Tibial artery (tissue), 4 donors: ENCODE data around the gene NIPAL3.

ENCODE experiments used
- DNase-seq, 2 donors: peaks; one replicate each; pipeline ENCODE4 v3.0.0-alpha.2; 2019
- H3K27ac ChIP-seq, 2 donors: fragments of 200-600 bp; sonication (generic) in 1 of 2; 1 replicate in 1 of 2; 2 replicates in 1 of 2; pipeline ENCODE4 v1.5.1; 2018 to 2019; ENCODE audit warnings: mild to moderate bottlenecking in 1 of 2
- H3K27me3 ChIP-seq, 2 donors: fragments of 200-600 bp; sonication (generic) in 1 of 2; one replicate each; pipeline versions ENCODE4 v1.5.1 to v1.6.0; 2016 to 2019
- H3K36me3 ChIP-seq, 3 donors: fragments of 200-600 bp; sonication (generic) in 2 of 3; one replicate each; pipeline ENCODE4 v1.5.1; 2016 to 2019; ENCODE audit warnings: mild to moderate bottlenecking in 2 of 3
- H3K4me1 ChIP-seq, 4 donors: fragments of 200-600 bp; sonication (generic) in 2 of 4; 1 replicate in 3 of 4; 2 replicates in 1 of 4; pipeline ENCODE4 v1.5.1; 2016 to 2019
- H3K4me3 ChIP-seq, 2 donors: fragments of 200-600 bp; sonication (generic) in 1 of 2; 1 replicate in 1 of 2; 2 replicates in 1 of 2; pipeline ENCODE4 v1.5.1; 2018 to 2019; ENCODE audit warnings: mild to moderate bottlenecking in 2 of 2
- H3K9me3 ChIP-seq, 3 donors: fragments of 200-600 bp; sonication (generic) in 1 of 3; one replicate each; pipeline ENCODE4 v1.5.1; 2016 to 2019
- intact Hi-C: fragments of 100-400 bp; cut with DNase I; formaldehyde crosslinking; loops from one replicate; pipeline ENCODE4 v1.15.0; 2023; ENCODE audit warnings: low total_unique reads
- TF ChIP-seq, protein P1 (sequence below), 2 experiments: fragments of 200-600 bp in 1 of 2; fragments of 450-650 bp in 1 of 2; IDR thresholded peaks; one replicate each; pipeline ENCODE4 v1.5.1; 2017 to 2019; ENCODE audit warnings: antibody characterized with exemption in 2 of 2, mild to moderate bottlenecking in 1 of 2, moderate library complexity in 1 of 2

Gene NIPAL3

DNA sequence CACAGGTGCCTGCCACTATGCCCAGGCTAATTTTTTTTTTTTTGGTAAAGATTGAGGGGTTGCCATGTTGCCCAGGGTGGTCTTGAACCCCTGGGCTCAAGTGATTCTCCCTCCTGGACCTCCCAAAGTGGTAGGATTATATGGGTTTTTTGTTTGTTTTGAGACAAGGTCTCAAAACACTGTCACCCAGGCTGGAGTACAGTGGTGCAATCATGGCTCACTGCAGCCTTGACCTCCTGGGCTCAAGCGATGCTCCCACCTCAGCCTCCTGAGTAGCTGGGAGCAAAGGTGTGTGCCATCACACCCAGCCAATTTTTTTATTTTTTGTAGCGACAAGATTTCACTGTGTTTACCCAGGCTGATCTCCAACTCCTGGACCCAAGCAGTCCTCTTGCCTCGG is 78.2 kb downstream of the NIPAL3 start:
- TF ChIP-seq, protein P1, sequence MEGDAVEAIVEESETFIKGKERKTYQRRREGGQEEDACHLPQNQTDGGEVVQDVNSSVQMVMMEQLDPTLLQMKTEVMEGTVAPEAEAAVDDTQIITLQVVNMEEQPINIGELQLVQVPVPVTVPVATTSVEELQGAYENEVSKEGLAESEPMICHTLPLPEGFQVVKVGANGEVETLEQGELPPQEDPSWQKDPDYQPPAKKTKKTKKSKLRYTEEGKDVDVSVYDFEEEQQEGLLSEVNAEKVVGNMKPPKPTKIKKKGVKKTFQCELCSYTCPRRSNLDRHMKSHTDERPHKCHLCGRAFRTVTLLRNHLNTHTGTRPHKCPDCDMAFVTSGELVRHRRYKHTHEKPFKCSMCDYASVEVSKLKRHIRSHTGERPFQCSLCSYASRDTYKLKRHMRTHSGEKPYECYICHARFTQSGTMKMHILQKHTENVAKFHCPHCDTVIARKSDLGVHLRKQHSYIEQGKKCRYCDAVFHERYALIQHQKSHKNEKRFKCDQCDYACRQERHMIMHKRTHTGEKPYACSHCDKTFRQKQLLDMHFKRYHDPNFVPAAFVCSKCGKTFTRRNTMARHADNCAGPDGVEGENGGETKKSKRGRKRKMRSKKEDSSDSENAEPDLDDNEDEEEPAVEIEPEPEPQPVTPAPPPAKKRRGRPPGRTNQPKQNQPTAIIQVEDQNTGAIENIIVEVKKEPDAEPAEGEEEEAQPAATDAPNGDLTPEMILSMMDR (IDR thresholded peaks at IDR 0.05) = no peak
- H3K27ac ChIP-seq = no peak overlapping the region
- H3K9me3 ChIP-seq = peaks cover 0 to 3% (median 3%) of the 10 kb centered on the region in 3 donors
- DNase-seq = no peak
- no peaks in the 10 kb centered on the region for H3K4me1 ChIP-seq
- H3K36me3 ChIP-seq = no peaks in the 10 kb centered on the region
- intact Hi-C loops = no loop called here
- no peak overlapping the region for H3K4me3 ChIP-seq
- peaks cover 0 to 42% of the 10 kb centered on the region in 2 donors for H3K27me3 ChIP-seq

GRCh38 chr1:24498589-24498988 is 83.0 kb downstream of the NIPAL3 start:
- peaks cover 0 to 38% of the 10 kb centered on the region in 2 donors for H3K27me3 ChIP-seq
- intact Hi-C loops = no loop called here
- TF ChIP-seq, protein P1 (IDR thresholded peaks at IDR 0.05) = no peak
- no peak overlapping the region for H3K4me3 ChIP-seq
- H3K36me3 ChIP-seq = no peaks in the 10 kb centered on the region
- no peak overlapping the region for H3K27ac ChIP-seq
- H3K9me3 ChIP-seq = no peaks in the 10 kb centered on the region
- peaks cover 0 to 19% (median 10%) of the 10 kb centered on the region in 4 donors for H3K4me1 ChIP-seq
- DNase-seq = no peak

DNA sequence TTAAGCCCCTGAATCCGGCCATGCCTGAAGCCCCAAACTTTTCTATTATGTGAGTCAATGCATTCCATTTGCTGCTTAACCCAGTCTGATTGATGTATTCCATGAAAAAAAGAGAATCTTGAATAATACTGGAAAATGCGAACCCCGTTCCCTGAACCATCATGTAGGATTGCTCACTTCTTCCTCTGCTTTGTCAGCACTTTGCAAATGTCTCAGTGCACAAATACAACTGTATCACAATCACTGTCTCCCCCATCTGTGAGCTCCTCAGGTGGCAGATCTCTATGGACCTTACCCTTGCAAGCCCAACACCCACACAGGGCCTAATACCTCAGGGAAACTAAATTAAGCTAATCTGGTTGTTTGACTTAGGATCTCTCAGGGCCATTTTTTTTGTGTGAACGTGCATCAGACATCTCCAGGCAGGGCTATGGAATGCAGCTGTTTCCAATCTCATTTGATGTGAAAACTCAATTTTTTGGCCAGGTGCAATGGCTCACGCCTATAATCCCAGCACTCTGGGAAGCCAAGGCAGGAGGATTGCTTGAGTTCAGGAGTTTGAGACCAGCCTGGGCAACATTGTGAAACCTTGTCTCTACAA is 84.9 kb downstream of the NIPAL3 start:
- Histone ChIP-seq H3K4me1 (peaks cover 0 to 20% (median 10%) of the 10 kb centered on the region in 4 donors), H3K27me3 (peaks cover 0 to 41% of the 10 kb centered on the region in 2 donors), H3K36me3 (no peaks in the 10 kb centered on the region), H3K9me3 (no peaks in the 10 kb centered on the region), H3K27ac (no peak overlapping the region), H3K4me3 (no peak overlapping the region)
- intact Hi-C loops = no loop called here
- no peak for DNase-seq
- TF ChIP-seq, protein P1 (IDR thresholded peaks at IDR 0.05) = no peak

- intact Hi-C loops = no loop called here
- peaks cover 0 to 32% of the 10 kb centered on the region in 2 donors for H3K27me3 ChIP-seq
- H3K9me3 ChIP-seq = no peaks in the 10 kb centered on the region
- H3K36me3 ChIP-seq = no peaks in the 10 kb centered on the region
- DNase-seq = peak in 1 of 2 donors; percentile 45
- H3K4me1 ChIP-seq = peaks cover 0 to 20% (median 10%) of the 10 kb centered on the region in 4 donors
- peak overlapping the region; percentile 48 to 70 for H3K4me3 ChIP-seq
- TF ChIP-seq, protein P1 (IDR thresholded peaks at IDR 0.05) = no peak
- H3K27ac ChIP-seq = no peak overlapping the region
Measured at GRCh38 chr1:24501371-24502064, 85.9 kb downstream of the NIPAL3 start.

DNA sequence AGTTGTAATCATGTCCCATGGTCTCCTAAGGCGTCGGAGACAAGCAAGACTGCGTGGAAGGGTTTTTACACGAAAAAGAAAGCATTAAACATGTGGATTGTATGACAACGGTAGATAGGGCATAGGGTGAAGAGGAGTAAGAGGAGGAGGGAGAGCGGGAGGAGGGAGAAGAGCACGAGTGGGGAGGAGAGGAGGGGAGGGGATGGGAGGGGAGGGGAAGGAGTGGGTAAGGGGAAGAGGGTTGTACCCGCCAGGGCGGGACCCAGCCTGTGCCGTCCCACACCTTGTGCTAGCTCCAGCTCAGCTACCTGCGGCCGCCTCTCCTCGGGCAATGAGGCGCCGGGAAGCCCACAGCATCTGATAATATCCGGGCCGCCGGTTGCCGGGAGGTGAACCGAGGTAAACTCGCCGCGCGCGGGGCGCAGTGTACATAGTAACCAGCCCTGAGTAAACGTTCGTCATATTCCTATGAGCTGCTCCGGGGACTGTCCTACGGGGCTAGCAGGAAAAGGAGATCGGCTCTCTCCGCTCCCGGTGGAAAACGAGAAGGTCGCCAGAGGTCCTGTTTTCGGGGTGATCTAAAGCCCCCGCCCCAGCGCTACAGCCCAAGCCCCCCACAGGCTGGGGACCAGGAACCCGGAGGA is 86.6 kb downstream of the NIPAL3 start:
- H3K9me3 ChIP-seq = no peaks in the 10 kb centered on the region
- H3K27ac ChIP-seq = peak overlapping the region in 1 of 2 donors; percentile 47
- H3K36me3 ChIP-seq = no peaks in the 10 kb centered on the region
- DNase-seq = peak in 1 of 2 donors; percentile 54
- peaks cover 0 to 35% of the 10 kb centered on the region in 2 donors for H3K27me3 ChIP-seq
- TF ChIP-seq, protein P1 (IDR thresholded peaks at IDR 0.05) = no peak
- H3K4me1 ChIP-seq = peaks cover 0 to 20% (median 10%) of the 10 kb centered on the region in 4 donors
- peak overlapping the region; percentile 48 to 70 for H3K4me3 ChIP-seq
- intact Hi-C loops = no loop called here
